ENCODE measurements around the gene TK1. TPM values are rescaled to one million over a fixed set of nuclear protein-coding genes. Genes with fewer than 3 reads are reported as not detected.
A peak's percentile ranks its signal among the peaks of the same experiment; 100 is the strongest.
"Not testable (repeated sequence)": the region's sequence is repeated elsewhere in the genome, so short reads cannot be mapped to it uniquely, and the experiment has no call there.

TK1 gene
- total RNA-seq, 4 donors from 2014 or later, result 11.3 to 57.7 (median 34.3) TPM

DNA sequence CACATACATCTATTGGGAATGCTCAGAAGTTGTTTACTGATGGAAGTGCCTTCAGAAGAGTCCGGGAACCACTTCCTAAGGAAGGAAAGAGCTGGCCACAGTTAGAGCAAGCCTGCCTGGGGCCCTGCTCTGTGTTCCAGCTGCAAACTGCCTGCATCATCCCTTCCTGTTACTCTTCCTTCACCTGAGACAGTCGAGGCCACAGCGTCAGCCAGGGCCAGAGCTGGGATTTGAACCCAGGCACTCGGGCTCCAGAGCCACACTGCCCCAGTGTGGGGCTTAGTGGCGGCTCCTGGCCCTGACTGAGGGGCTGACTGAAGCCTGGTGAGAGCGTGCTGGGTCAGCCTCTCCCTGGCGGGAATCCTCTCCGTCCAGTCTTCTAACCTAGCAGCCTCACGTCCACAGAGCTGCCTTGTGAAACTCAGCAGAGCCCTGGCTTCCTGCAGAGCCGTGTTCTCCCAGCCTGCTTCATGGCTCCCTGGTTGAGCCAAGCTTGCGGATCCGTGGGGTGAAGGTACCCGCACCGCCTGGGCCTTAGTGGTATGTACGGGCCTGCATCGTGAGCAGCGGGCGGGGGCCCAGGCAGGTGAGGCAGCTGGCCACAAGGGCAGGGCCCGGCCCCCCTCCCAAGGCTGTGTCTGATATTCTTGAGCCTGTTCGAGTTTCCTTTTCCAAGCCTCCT lies 45.3 kb downstream of the TK1 start:
- Histone ChIP-seq H3K27ac (peak overlapping the region; percentile 82 to 88 (median 86)), H3K9me3 (no peaks in the 10 kb centered on the region), H3K36me3 (no peaks in the 10 kb centered on the region), H3K4me1 (peaks cover 38 to 94% (median 46%) of the 10 kb centered on the region in 3 donors), H3K4me3 (no peak overlapping the region), H3K27me3 (no peaks in the 10 kb centered on the region)
- no peak for DNase-seq
- 28 to 50% methylated on average over 6 to 10 of the region's 20 CpGs for WGBS, 2 donors
- TF ChIP-seq, protein P1, sequence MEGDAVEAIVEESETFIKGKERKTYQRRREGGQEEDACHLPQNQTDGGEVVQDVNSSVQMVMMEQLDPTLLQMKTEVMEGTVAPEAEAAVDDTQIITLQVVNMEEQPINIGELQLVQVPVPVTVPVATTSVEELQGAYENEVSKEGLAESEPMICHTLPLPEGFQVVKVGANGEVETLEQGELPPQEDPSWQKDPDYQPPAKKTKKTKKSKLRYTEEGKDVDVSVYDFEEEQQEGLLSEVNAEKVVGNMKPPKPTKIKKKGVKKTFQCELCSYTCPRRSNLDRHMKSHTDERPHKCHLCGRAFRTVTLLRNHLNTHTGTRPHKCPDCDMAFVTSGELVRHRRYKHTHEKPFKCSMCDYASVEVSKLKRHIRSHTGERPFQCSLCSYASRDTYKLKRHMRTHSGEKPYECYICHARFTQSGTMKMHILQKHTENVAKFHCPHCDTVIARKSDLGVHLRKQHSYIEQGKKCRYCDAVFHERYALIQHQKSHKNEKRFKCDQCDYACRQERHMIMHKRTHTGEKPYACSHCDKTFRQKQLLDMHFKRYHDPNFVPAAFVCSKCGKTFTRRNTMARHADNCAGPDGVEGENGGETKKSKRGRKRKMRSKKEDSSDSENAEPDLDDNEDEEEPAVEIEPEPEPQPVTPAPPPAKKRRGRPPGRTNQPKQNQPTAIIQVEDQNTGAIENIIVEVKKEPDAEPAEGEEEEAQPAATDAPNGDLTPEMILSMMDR (IDR thresholded peaks at IDR 0.05), result no peak
- no peak for TF ChIP-seq POLR2A (IDR thresholded peaks at IDR 0.05)
- intact Hi-C loops (cut with DNase I), result no loop called here

DNA sequence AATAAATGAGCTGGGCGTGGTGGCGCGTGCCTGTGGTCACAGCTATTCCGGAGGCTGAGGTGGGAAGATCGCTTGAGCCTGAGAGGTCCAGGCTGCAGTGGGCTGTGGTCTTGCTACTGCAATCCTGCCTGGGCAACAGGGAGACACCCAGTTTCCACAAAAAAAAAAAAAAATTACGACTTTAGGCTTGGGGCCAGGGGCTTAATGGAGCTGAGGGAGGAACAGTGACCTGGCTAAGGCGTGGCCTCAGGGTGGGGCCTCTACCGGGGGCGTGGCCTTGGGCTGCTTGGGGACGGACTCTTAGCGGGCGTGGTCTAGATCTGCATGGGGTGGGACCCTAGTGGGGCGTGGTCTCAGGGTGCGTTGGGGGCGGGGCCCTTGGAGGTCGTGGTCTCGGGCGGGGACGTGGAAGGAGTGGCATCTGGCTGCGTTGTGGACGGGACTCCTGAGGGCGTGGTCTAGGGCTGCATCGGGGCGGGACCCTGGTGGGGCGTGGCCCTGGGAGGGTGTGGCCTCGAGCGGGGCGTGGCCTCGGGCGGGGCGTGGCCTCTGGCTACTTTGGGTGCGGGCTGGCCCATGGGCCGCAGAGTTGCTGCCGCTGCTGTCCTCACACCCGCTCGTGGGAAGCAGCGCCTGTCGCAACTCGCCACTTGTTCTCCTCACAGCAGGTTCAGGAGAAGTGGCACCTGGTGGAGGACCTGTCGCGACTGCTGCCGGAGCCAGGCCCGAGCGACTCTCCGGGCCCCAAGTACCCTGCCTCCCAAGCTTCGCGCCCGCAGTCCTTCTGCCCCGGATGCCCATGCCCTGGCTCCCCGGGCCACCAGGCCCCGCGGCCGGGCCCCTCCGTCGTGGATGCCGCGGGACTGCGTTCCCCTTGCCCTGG lies 46.4 kb downstream of the TK1 start:
- Histone ChIP-seq H3K4me3 (peak overlapping the region in 3 of 4 donors; percentile 4 to 54 (median 28)), H3K27me3 (no peaks in the 10 kb centered on the region), H3K36me3 (no peaks in the 10 kb centered on the region), H3K9me3 (no peaks in the 10 kb centered on the region), H3K27ac (peak overlapping the region; percentile 74 to 86 (median 84)), H3K4me1 (peaks cover 38 to 83% (median 38%) of the 10 kb centered on the region in 3 donors)
- intact Hi-C loops (cut with DNase I), result no loop called here
- DNase-seq, result peak; percentile 86
- TF ChIP-seq, protein P1 (IDR thresholded peaks at IDR 0.05), result no peak
- TF ChIP-seq POLR2A (IDR thresholded peaks at IDR 0.05), result peak in 1 of 4 donors; percentile 86
- 24 to 45% methylated on average over 10 to 20 of the region's 58 CpGs for WGBS, 2 donors

DNA sequence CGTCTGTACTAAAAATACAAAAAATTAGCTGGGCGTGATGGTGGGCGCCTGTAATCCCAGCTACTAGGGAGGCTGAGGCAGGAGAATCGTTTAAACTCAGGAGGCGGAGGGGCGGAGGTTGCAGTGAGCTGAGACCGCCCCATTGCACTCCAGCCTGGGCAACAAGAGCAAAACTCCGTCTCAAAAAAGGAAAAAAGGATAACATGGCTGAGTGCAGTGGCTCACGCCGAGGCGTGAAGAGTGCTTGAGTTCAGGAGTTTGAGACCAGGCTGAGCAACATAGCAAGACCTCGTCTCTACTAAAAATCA lies 47.0 kb downstream of the TK1 start:
- WGBS, 2 donors, result 74 to 83% methylated on average over 12 of the region's 12 CpGs
- H3K9me3 ChIP-seq; H3K36me3 ChIP-seq; H3K27me3 ChIP-seq; intact Hi-C loops (cut with DNase I); DNase-seq: not testable (repeated sequence)
- peaks cover 32 to 77% (median 32%) of the 10 kb centered on the region in 3 donors for H3K4me1 ChIP-seq
- H3K4me3 ChIP-seq, result peak overlapping the region in 1 of 4 donors; percentile 54
- peak overlapping the region in 3 of 4 donors; percentile 50 to 86 (median 82) for H3K27ac ChIP-seq

DNA sequence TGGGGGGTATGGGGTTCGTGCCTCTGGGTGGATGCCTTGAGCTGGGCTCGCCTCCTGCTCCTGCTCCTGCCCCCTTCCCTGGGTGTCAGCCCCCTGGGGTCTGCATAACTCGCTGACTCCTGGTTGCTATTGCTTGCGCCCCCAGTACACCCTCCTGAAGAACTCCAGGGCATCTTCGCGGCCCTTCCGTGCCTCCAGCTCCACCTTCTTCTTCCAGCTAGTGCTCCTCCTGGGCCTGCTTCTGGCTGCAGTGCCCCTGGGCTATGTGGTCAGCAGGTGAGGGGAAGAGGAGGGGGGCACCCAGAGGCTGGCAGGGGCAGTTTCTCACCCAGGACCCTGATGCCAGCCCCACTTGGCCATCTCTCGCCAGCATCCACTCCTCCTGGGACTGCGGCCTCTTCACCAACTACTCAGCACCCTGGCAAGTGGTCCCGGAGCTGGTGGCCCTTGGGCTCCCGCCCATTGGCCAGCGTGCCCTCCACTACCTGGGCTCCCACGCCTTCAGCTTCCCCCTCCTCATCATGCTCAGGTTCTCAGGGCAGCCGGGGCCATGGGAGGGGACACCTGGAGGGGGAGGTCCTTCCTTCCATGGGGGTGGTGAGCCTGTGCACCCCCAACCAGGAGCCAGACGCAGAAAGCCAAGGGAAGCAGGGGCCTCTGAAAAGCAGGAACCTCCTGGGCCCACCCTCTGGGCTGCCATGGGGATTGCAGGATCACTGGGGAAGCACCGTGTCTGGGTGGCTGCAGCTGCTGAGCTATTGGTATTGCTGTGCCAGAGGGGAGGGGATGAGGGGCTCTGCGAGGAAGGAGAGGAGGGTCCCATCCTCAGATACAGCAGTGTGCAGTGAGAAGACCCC lies 48.4 kb downstream of the TK1 start:
- Histone ChIP-seq H3K9me3 (no peaks in the 10 kb centered on the region), H3K36me3 (no peaks in the 10 kb centered on the region), H3K4me1 (peaks cover 19 to 75% (median 23%) of the 10 kb centered on the region in 3 donors), H3K27me3 (no peaks in the 10 kb centered on the region), H3K27ac (peak overlapping the region in 1 of 4 donors; percentile 9), H3K4me3 (no peak overlapping the region)
- no peak for TF ChIP-seq POLR2A (IDR thresholded peaks at IDR 0.05)
- TF ChIP-seq, protein P1 (IDR thresholded peaks at IDR 0.05), result no peak
- intact Hi-C loops (cut with DNase I), result no loop called here
- no peak for DNase-seq
- 67 to 68% methylated on average over 2 to 8 of the region's 17 CpGs for WGBS, 2 donors

DNA sequence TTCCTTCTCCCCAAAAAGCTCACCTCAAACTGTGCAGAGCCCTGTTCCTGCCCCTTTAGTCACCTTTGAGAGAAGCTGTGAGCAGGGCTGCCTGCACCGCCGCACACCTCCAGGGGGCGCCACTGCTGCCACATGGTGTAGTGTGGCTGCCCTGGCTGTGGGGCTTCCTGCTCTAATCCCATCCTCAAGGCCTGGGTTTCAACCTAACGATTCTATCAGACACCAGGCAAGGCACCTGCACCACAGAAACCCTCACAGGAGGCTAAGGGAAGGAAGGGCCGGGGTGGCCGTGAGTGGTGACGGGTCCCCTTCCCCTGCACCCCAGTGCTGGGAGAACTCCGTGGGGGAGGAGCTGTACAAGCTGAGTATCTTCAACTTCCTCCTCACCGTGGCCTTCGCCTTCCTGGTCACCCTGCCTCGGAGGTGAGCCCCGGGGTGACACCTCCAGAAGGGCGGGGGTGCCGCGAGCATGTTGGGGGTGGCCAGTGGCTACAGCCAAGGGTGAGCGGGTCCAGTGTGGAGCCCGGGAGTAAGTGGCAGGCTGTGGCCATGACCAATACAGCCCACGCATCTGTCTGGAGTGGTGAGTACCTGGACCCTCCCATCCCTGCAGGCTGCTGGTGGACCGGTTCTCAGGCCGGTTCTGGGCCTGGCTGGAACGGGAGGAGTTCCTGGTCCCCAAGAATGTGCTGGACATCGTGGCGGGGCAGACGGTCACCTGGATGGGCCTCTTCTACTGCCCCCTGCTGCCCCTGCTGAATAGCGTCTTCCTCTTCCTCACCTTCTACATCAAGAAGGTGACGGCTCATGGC lies 49.3 kb downstream of the TK1 start:
- WGBS, 2 donors, result 47 to 63% methylated on average over 3 to 4 of the region's 26 CpGs

More for the DNA sequence above, 49.3 kb downstream of the TK1 start:
- no peaks in the 10 kb centered on the region for H3K9me3 ChIP-seq
- no peak for DNase-seq
- no peaks in the 10 kb centered on the region for H3K27me3 ChIP-seq
- peaks cover 22 to 75% (median 27%) of the 10 kb centered on the region in 3 donors for H3K4me1 ChIP-seq
- TF ChIP-seq, protein P1 (IDR thresholded peaks at IDR 0.05), result peak in 3 of 6 experiments; percentile 6 to 36 (median 21)
- no peak for TF ChIP-seq POLR2A (IDR thresholded peaks at IDR 0.05)
- peak overlapping the region in 1 of 4 donors; percentile 25 for H3K27ac ChIP-seq
- H3K36me3 ChIP-seq, result no peaks in the 10 kb centered on the region
- H3K4me3 ChIP-seq, result no peak overlapping the region
- intact Hi-C loops (cut with DNase I), result no loop called here

All from esophagus squamous epithelium (tissue), 5 donors.